HEK293 (cell line): ENCODE measurements around the gene ASXL3.

Source experiments
- TCF7L2 ChIP-seq: IDR thresholded peaks from 2 replicates; pipeline ENCODE4 v1.6.1; 2011; ENCODE audit warnings: low read depth, mild to moderate bottlenecking, inconsistent platforms, low read length, moderate library complexity, borderline replicate concordance
- ZNF248 ChIP-seq: fragments of 450-650 bp; formaldehyde crosslinking; IDR thresholded peaks from 2 replicates; pipeline ENCODE4 v1.5.1; 2017; ENCODE audit warnings: missing biosample characterization, missing genetic modification characterization
- TF ChIP-seq, protein P1 (sequence below): fragments of 450-650 bp; formaldehyde crosslinking; IDR thresholded peaks from 2 replicates; pipeline ENCODE4 v1.5.1; 2016; ENCODE audit warnings: missing biosample characterization, missing genetic modification characterization
- TF ChIP-seq, protein P2 (sequence below): fragments of 450-650 bp; formaldehyde crosslinking; IDR thresholded peaks from 2 replicates; pipeline ENCODE4 v1.5.0; 2017; ENCODE audit warnings: missing biosample characterization, missing genetic modification characterization, borderline replicate concordance

DNA sequence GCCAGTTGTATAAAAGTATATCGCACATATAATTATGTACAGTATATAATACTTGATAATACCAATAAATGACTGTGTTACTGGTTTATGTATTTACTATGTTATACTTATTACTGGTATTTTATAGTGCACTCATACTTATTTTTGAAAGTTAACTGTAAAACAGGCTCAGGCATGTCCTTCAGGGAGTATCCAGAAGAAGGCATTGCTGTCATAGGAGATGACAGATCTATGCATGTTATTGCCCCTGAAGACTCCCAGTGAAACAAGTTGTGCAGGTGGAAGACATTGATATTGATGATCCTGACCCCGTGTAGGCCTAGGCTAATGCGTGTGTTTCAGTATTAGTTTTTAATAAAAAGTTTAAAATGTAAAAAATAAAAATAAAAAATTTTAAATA is 20.3 kb upstream of the ASXL3 start:
- TF ChIP-seq, protein P1, sequence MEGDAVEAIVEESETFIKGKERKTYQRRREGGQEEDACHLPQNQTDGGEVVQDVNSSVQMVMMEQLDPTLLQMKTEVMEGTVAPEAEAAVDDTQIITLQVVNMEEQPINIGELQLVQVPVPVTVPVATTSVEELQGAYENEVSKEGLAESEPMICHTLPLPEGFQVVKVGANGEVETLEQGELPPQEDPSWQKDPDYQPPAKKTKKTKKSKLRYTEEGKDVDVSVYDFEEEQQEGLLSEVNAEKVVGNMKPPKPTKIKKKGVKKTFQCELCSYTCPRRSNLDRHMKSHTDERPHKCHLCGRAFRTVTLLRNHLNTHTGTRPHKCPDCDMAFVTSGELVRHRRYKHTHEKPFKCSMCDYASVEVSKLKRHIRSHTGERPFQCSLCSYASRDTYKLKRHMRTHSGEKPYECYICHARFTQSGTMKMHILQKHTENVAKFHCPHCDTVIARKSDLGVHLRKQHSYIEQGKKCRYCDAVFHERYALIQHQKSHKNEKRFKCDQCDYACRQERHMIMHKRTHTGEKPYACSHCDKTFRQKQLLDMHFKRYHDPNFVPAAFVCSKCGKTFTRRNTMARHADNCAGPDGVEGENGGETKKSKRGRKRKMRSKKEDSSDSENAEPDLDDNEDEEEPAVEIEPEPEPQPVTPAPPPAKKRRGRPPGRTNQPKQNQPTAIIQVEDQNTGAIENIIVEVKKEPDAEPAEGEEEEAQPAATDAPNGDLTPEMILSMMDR (tag by site-specific recombination) = no peak
- no peak for TF ChIP-seq TCF7L2
- no peak for TF ChIP-seq ZNF248 (tag by site-specific recombination)
- TF ChIP-seq, protein P2, sequence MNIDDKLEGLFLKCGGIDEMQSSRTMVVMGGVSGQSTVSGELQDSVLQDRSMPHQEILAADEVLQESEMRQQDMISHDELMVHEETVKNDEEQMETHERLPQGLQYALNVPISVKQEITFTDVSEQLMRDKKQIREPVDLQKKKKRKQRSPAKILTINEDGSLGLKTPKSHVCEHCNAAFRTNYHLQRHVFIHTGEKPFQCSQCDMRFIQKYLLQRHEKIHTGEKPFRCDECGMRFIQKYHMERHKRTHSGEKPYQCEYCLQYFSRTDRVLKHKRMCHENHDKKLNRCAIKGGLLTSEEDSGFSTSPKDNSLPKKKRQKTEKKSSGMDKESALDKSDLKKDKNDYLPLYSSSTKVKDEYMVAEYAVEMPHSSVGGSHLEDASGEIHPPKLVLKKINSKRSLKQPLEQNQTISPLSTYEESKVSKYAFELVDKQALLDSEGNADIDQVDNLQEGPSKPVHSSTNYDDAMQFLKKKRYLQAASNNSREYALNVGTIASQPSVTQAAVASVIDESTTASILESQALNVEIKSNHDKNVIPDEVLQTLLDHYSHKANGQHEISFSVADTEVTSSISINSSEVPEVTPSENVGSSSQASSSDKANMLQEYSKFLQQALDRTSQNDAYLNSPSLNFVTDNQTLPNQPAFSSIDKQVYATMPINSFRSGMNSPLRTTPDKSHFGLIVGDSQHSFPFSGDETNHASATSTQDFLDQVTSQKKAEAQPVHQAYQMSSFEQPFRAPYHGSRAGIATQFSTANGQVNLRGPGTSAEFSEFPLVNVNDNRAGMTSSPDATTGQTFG (tag by site-specific recombination) = no peak
